SHP77 treated with DMSO at 0.1 percent for 48 hours (cell line): ENCODE data around the gene PRKN.

Experiments
- DNase-seq: peaks from one replicate; lab custom pipeline; 2025; lab: John Stamatoyannopoulos, UW

PRKN gene

DNA sequence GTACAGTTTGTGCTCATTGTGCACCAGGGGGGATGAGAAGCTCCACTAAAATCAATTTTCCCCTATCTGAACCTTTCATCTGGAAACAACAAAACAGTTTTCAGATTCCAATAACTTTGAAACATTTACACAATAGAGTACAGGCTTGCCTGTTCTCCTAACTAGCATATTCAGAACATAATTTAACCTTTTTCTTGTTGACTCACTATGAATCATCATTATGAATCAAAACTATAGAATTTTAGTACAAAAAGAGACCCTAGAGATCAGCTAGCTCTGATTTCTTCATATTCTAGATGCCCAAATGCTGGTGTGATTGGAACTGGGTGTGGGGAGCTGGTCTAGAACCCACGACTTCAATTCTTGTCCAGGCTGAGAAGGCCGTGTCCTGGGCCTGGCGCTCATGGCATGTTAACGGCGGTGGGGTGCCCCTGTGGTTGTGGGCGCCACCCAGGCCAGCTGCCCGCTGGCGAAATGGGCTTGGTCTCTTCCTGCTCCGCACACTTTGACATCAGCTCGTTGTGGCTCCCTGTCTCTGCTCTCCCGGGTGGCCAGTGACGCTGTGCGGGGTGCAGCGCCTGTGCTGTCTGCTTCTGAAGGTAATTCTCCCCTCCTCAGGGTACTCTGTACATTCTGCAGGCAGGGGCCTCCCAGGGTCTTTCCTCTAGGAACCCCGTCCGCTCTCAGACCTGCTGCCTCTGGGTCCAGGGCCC is 1423.8 kb downstream of the PRKN start:
- no peak for DNase-seq

DNA sequence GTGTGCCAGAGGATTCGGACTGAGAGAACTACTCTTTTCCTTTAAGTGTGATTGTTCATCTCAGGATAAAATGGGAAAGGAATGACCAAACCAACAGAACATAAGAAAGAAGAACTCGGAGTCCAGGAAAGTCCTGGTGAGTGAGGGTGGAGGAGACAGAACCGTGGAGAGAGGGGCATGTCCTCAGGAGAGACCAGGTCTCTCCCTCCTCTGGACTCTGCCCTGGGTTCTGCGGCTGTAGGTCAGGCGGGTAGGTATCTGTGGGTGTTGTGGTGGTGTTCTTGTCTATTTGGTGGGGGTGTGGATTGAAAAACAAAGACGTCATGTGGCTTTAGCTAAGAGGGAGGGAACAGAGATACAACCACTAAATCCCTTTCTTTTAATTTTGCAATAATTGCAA is 1424.6 kb downstream of the PRKN start:
- DNase-seq, result no peak

DNA sequence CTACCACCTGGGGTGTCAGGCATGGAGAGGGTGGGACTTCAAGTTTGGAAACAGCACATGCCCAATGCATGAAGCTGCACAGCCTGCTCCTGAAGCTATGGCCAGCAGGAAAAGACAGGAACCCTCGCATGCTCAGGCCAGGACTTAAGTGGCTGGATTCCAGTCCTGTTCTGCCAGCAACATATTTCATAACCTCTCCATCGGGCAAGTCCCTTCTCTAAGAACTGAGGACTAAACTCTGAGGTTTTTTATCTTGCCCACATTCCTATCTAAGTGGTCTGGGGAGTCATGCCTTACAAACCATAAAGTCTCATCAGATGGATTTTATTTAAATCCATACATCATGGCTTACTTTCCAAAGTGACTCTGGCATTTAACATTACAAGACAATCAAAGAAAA is 1426.2 kb downstream of the PRKN start:
- no peak for DNase-seq

DNA sequence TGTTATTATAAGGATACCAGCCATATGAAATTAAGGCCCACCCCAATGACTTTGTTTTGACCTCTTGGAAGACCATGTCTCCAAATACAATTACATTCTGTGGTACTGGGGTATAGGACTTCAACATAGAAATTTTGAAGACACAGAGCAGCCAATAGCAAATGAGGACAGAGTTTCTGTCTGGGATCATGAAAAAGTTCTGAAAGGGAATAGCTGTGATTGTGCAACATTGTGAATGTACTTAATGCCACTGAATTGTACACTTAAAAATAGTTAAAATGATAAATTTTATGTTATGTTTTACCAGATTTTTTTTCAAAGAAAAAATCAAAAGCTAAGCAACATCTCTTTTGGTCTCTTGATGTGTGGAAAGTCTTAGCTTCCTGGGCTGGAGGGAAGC is 1426.7 kb downstream of the PRKN start:
- DNase-seq, result no peak

DNA sequence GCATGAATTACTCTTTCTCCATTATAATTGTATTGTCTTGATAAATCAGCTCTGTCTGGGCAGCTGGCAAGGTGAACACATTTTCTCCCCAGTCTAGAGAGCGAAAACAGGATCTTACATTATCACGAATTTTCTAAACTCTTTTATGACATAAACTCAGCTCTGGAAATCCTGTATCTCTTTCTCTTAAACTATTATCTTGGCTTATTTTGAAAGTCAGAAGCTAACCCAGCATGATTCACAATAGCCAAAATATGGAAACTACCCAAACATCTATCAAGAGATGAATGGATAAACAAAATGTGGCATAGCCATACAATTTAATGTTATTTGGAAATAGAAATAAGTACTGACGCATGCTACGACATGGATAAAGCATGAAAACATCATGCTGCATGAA is 1427.8 kb downstream of the PRKN start:
- no peak for DNase-seq
